CD14-positive monocyte (primary cell): Measurements from ENCODE around the gene ADPRS. TPM values are rescaled to one million over a fixed set of nuclear protein-coding genes. Genes with fewer than 3 reads are reported as not detected.
A peak's percentile ranks its signal among the peaks of the same experiment; 100 is the strongest.

Source experiments
- DNase-seq, 3 donors: peaks; one replicate each; pipeline ENCODE4 v3.0.0-alpha.2; 2011 to 2022
- H2AFZ ChIP-seq: 2 replicates; pipeline ENCODE4 v1.6.0; 2012; ENCODE audit warnings: mild to moderate bottlenecking, low read depth, low read length, inconsistent platforms; ENCODE audit not compliant: insufficient read depth, poor library complexity, severe bottlenecking
- H3K27ac ChIP-seq, 2 donors: 1 replicate in 1 of 2; 2 replicates in 1 of 2; pipeline ENCODE4 v1.5.1; 2012 to 2013; ENCODE audit warnings: low read length in 2 of 2, control low read depth in 1 of 2, inconsistent platforms in 1 of 2, low read depth in 1 of 2, mild to moderate bottlenecking in 1 of 2
- H3K27me3 ChIP-seq, 2 donors: one replicate each; pipeline versions ENCODE4 v1.6.0 to v1.6.1; 2011 to 2013; ENCODE audit warnings: low read length in 2 of 2; ENCODE audit not compliant: control insufficient read depth in 2 of 2, insufficient read depth in 2 of 2
- H3K36me3 ChIP-seq, 2 donors: replicated peaks in 1 of 2; 1 replicate in 1 of 2; 2 replicates in 1 of 2; pipeline versions ENCODE4 v1.5.1 to v1.6.1; 2012 to 2013; ENCODE audit warnings: low read length in 2 of 2, control low read depth in 1 of 2, inconsistent platforms in 1 of 2, mild to moderate bottlenecking in 1 of 2; ENCODE audit not compliant: insufficient read depth in 2 of 2, control insufficient read depth in 1 of 2
- H3K4me1 ChIP-seq, 2 donors: 1 replicate in 1 of 2; 2 replicates in 1 of 2; pipeline versions ENCODE4 v1.5.1 to v1.6.1; 2012 to 2013; ENCODE audit warnings: low read length in 2 of 2, control low read depth in 1 of 2, inconsistent platforms in 1 of 2, mild to moderate bottlenecking in 1 of 2, moderate library complexity in 1 of 2; ENCODE audit not compliant: insufficient read depth in 2 of 2, control insufficient read depth in 1 of 2
- H3K4me2 ChIP-seq: replicated peaks from 2 replicates; pipeline ENCODE3; 2012; ENCODE audit warnings: low read length, moderate library complexity, mild to moderate bottlenecking; ENCODE audit not compliant: poor library complexity, severe bottlenecking; ENCODE audit errors: extremely low read depth
- H3K4me3 ChIP-seq, 3 experiments: fragments of 200-600 bp in 1 of 3; sonication (generic) in 1 of 3; replicated peaks in 1 of 3; 1 replicate in 2 of 3; 2 replicates in 1 of 3; pipeline ENCODE4 v1.5.1; 2011 to 2013; ENCODE audit warnings: low read length in 3 of 3, mild to moderate bottlenecking in 3 of 3, control low read depth in 2 of 3, low read depth in 2 of 3, inconsistent platforms in 1 of 3, moderate library complexity in 1 of 3
- H3K79me2 ChIP-seq: 2 replicates; pipeline ENCODE4 v1.6.0; 2012; ENCODE audit warnings: mild to moderate bottlenecking, control low read depth, inconsistent platforms, low read length, moderate library complexity; ENCODE audit not compliant: insufficient read depth
- H3K9ac ChIP-seq: 2 replicates; pipeline ENCODE4 v1.6.0; 2017; ENCODE audit warnings: low read length, mild to moderate bottlenecking; ENCODE audit not compliant: insufficient read depth, poor library complexity, severe bottlenecking
- H3K9me3 ChIP-seq, 2 donors: replicated peaks in 1 of 2; 1 replicate in 1 of 2; 2 replicates in 1 of 2; pipeline versions ENCODE4 v1.5.1 to v1.6.1; 2012 to 2013; ENCODE audit warnings: low read length in 2 of 2, control low read depth in 1 of 2; ENCODE audit not compliant: control insufficient read depth in 1 of 2, insufficient read depth in 1 of 2
- H4K20me1 ChIP-seq: 2 replicates; pipeline ENCODE4 v1.6.0; 2012; ENCODE audit warnings: mild to moderate bottlenecking, low read length, control low read depth, moderate library complexity; ENCODE audit not compliant: insufficient read depth
- H3K27ac Mint-ChIP-seq, 7 donors: one replicate each; pipeline ENCODE4 v1.8.0; 2020; ENCODE audit warnings: mild to moderate bottlenecking in 7 of 7, mixed read lengths in 7 of 7, moderate library complexity in 6 of 7, inconsistent platforms in 2 of 7
- H3K27me3 Mint-ChIP-seq, 3 donors: one replicate each; pipeline ENCODE4 v1.8.0; 2021 to 2022; ENCODE audit warnings: low read depth in 3 of 3, mild to moderate bottlenecking in 3 of 3, mixed read lengths in 3 of 3, moderate library complexity in 3 of 3, inconsistent platforms in 1 of 3
- H3K36me3 Mint-ChIP-seq, 2 donors: one replicate each; pipeline ENCODE4 v1.8.0; 2020; ENCODE audit warnings: mixed read lengths in 2 of 2, inconsistent platforms in 1 of 2, mild to moderate bottlenecking in 1 of 2
- H3K4me1 Mint-ChIP-seq: one replicate; pipeline ENCODE4 v1.8.0; 2020; ENCODE audit warnings: mild to moderate bottlenecking, mixed read lengths
- H3K4me3 Mint-ChIP-seq, 2 donors: one replicate each; pipeline ENCODE4 v1.8.0; 2020; ENCODE audit warnings: mild to moderate bottlenecking in 2 of 2, mixed read lengths in 2 of 2, moderate library complexity in 1 of 2
- H3K9me3 Mint-ChIP-seq, 7 donors: one replicate each; pipeline ENCODE4 v1.8.0; 2020 to 2022; ENCODE audit warnings: mixed read lengths in 7 of 7, mild to moderate bottlenecking in 6 of 7, moderate library complexity in 6 of 7, inconsistent platforms in 2 of 7
- CTCF ChIP-seq: fragments of 200-600 bp; IDR thresholded peaks from one replicate; pipeline ENCODE4 v1.8.0; 2022; ENCODE audit warnings: antibody characterized with exemption, mild to moderate bottlenecking
- WGBS: methylation state at CpG from one replicate; pipeline ENCODE4 v1.1.5; 2013; ENCODE audit warnings: missing lambda C conversion rate; ENCODE audit not compliant: insufficient coverage; 5-methylcytosine and 5-hydroxymethylcytosine counted together
- intact Hi-C, 2 donors: fragments of 100-400 bp; cut with micrococcal nuclease; formaldehyde crosslinking; loops; one replicate each; pipeline versions ENCODE4 v1.15.0 to v1.15.1; 2023
- polyA plus RNA-seq, 3 donors: library from polyadenylated mRNA; depleted of rRNA in 1 of 3; unstranded in 2 of 3; stranded (reverse) in 1 of 3; fragments of 300-500 nt in 2 of 3; fragments of >200 nt in 1 of 3; fragmentation: Illumina TruSeq in 2 of 3; gene quantifications; 1 replicate in 2 of 3; 2 replicates in 1 of 3; pipeline ENCODE4 v1.2.3, GENCODE V29; 2012 to 2021

ADPRS gene
- polyA plus RNA-seq, 3 donors: 13.4 to 30.6 (median 21.9) TPM

GRCh38 chr1:36092166-36092797, 3.6 kb downstream of the ADPRS start:
- H3K27ac Mint-ChIP-seq: peak overlapping the region in 5 of 7 donors; percentile 31 to 69 (median 61)
- no peak overlapping the region for H3K4me3 ChIP-seq
- DNase-seq: no peak
- H3K9me3 Mint-ChIP-seq: peaks cover 0 to 2% (median 0%) of the 10 kb centered on the region in 7 donors
- no peaks in the 10 kb centered on the region for H3K9me3 ChIP-seq
- H3K4me1 Mint-ChIP-seq: peaks cover 49% of the 10 kb centered on the region
- H3K27me3 Mint-ChIP-seq: peaks cover 0 to 4% (median 0%) of the 10 kb centered on the region in 3 donors
- no peaks in the 10 kb centered on the region for H3K27me3 ChIP-seq
- no peak overlapping the region for H3K4me2 ChIP-seq
- peaks cover 40 to 55% of the 10 kb centered on the region in 2 donors for H3K36me3 Mint-ChIP-seq
- H4K20me1 ChIP-seq: peaks cover 21% of the 10 kb centered on the region
- intact Hi-C loops: no loop called here
- H3K79me2 ChIP-seq: peaks cover 45% of the 10 kb centered on the region
- TF ChIP-seq CTCF: no peak
- H3K4me3 Mint-ChIP-seq: no peak overlapping the region
- H3K4me1 ChIP-seq: peaks cover 54 to 58% of the 10 kb centered on the region in 2 donors
- no peak overlapping the region for H2AFZ ChIP-seq
- H3K36me3 ChIP-seq: peaks cover 40 to 56% of the 10 kb centered on the region in 2 donors
- H3K9ac ChIP-seq: no peak overlapping the region
- H3K27ac ChIP-seq: no peak overlapping the region
- 99% methylated on average over 17 of the region's 17 CpGs for WGBS

- WGBS: 96% methylated on average over 7 of the region's 9 CpGs
- Histone ChIP-seq H3K27ac (no peak overlapping the region), H3K36me3 (peaks cover 44 to 61% of the 10 kb centered on the region in 2 donors), H3K9me3 (no peaks in the 10 kb centered on the region), H4K20me1 (peaks cover 21% of the 10 kb centered on the region), H3K4me2 (no peak overlapping the region), H3K79me2 (peaks cover 45% of the 10 kb centered on the region), H3K27me3 (no peaks in the 10 kb centered on the region), H2AFZ (no peak overlapping the region), H3K9ac (no peak overlapping the region), H3K4me3 (no peak overlapping the region), H3K4me1 (peaks cover 54 to 58% of the 10 kb centered on the region in 2 donors)
- intact Hi-C loops: no loop called here
- H3K27me3 Mint-ChIP-seq: peaks cover 0 to 4% (median 0%) of the 10 kb centered on the region in 3 donors
- DNase-seq: no peak
- H3K36me3 Mint-ChIP-seq: peaks cover 43 to 60% of the 10 kb centered on the region in 2 donors
- H3K4me1 Mint-ChIP-seq: peaks cover 49% of the 10 kb centered on the region
- no peak overlapping the region for H3K27ac Mint-ChIP-seq
- H3K9me3 Mint-ChIP-seq: peaks cover 0 to 2% (median 0%) of the 10 kb centered on the region in 7 donors
- no peak overlapping the region for H3K4me3 Mint-ChIP-seq
- TF ChIP-seq CTCF: no peak
These were observed 4.1 kb downstream of the ADPRS start for GRCh38 chr1:36092798-36093185.
